ENCODE measurements around the gene EXOC6. TPM values are rescaled to one million over a fixed set of nuclear protein-coding genes. Genes with fewer than 3 reads are reported as not detected.

The EXOC6 gene
- total and polyA plus RNA-seq, 2 of the 13 experiments (the other 11 are each of a cell fraction or from before 2014, with no cell fraction given), result 22.2 to 29.2 TPM

GRCh38 chr10:93071674-93072224, 223.4 kb downstream of the EXOC6 start (continued):
- TF ChIP-seq ZFP37 (CRISPR knock-in tag; IDR thresholded peaks at IDR 0.05; ENCODE audit: borderline replicate concordance), result no peak
- TF ChIP-seq RNF2 (conservative IDR thresholded peaks at IDR 0.05; ENCODE audit: low read depth), result peak; percentile 40; the same call in 1 of the 2 replicates
- no peak for TF ChIP-seq ZNF646 (CRISPR knock-in tag; IDR thresholded peaks at IDR 0.05)
- peak; percentile 30; the same call in 1 of the 2 replicates for TF ChIP-seq ZNF614 (CRISPR knock-in tag; IDR thresholded peaks at IDR 0.05; ENCODE audit: borderline replicate concordance)
- no peak for TF ChIP-seq ZNF550 (CRISPR knock-in tag; IDR thresholded peaks at IDR 0.05; ENCODE audit: borderline replicate concordance)
- no peak for TF ChIP-seq ATF2 (CRISPR knock-in tag; IDR thresholded peaks at IDR 0.05)
- TF ChIP-seq ZNF878 (CRISPR knock-in tag; IDR thresholded peaks at IDR 0.05), result no peak
- TF ChIP-seq ZNF33A (CRISPR knock-in tag; IDR thresholded peaks at IDR 0.05; ENCODE audit: borderline replicate concordance), result no peak
- TF ChIP-seq HNF4G (IDR thresholded peaks at IDR 0.05; ENCODE audit: borderline replicate concordance, low read depth, low read length), result no peak
- peak; percentile 42; the same call in 1 of the 2 replicates for TF ChIP-seq HNF4G (CRISPR knock-in tag; IDR thresholded peaks at IDR 0.05; ENCODE audit: borderline replicate concordance, low read depth)
- TF ChIP-seq CC2D1A (CRISPR knock-in tag; IDR thresholded peaks at IDR 0.05), result no peak
- no peak for TF ChIP-seq ZNF576 (CRISPR knock-in tag; IDR thresholded peaks at IDR 0.05)
- TF ChIP-seq BCL6 (CRISPR knock-in tag; IDR thresholded peaks at IDR 0.05), result peak; percentile 96
- no peak; the same call in 1 of the 2 replicates for TF ChIP-seq ZNF331 (CRISPR knock-in tag; IDR thresholded peaks at IDR 0.05)
- TF ChIP-seq CHD4 (IDR thresholded peaks at IDR 0.05; ENCODE audit: borderline replicate concordance, low read length), result no peak
- TF ChIP-seq ZNF33B (CRISPR knock-in tag; IDR thresholded peaks at IDR 0.05), result no peak
- TF ChIP-seq ZNF776 (CRISPR knock-in tag; IDR thresholded peaks at IDR 0.05), result no peak
- TF ChIP-seq ZXDC (CRISPR knock-in tag; IDR thresholded peaks at IDR 0.05), result no peak
